Measurements from ENCODE around the gene CSMD2.
A peak's percentile ranks its signal among the peaks of the same experiment; 100 is the strongest.
"Not testable (repeated sequence)": the region's sequence is repeated elsewhere in the genome, so short reads cannot be mapped to it uniquely, and the experiment has no call there.

Gene CSMD2

GRCh38 chr1:34055818-34056217, 109.2 kb downstream of the CSMD2 start:
- DNase-seq (ENCODE audit: low read depth, low spot score) = no peak

GRCh38 chr1:34054920-34055319, 110.1 kb downstream of the CSMD2 start:
- no peak for DNase-seq (ENCODE audit: low read depth, low spot score)

- DNase-seq (ENCODE audit: low read depth, low spot score) = no peak
Measured at GRCh38 chr1:34053660-34054059, 111.4 kb downstream of the CSMD2 start.

- DNase-seq (ENCODE audit: low read depth, low spot score) = no peak
Measured at GRCh38 chr1:34052565-34052964, 112.5 kb downstream of the CSMD2 start.

GRCh38 chr1:34050709-34051485, 114.1 kb downstream of the CSMD2 start:
- no peak for DNase-seq (ENCODE audit: low read depth, low spot score)

GRCh38 chr1:34049994-34050393, 115.0 kb downstream of the CSMD2 start:
- no peak for DNase-seq (ENCODE audit: low read depth, low spot score)

- no peak for DNase-seq (ENCODE audit: low read depth, low spot score)
Measured at GRCh38 chr1:34049477-34049876, 115.6 kb downstream of the CSMD2 start.

- no peak for DNase-seq (ENCODE audit: low read depth, low spot score)
Measured at GRCh38 chr1:34037856-34038255, 127.2 kb downstream of the CSMD2 start.

GRCh38 chr1:34037109-34037508, 127.9 kb downstream of the CSMD2 start:
- DNase-seq (ENCODE audit: low read depth, low spot score) = no peak

- DNase-seq (ENCODE audit: low read depth, low spot score) = no peak
Measured at GRCh38 chr1:34034036-34034435, 131.0 kb downstream of the CSMD2 start.

- no peak for DNase-seq (ENCODE audit: low read depth, low spot score)
Measured at GRCh38 chr1:34029954-34030353, 135.1 kb downstream of the CSMD2 start.

GRCh38 chr1:34029515-34029914, 135.5 kb downstream of the CSMD2 start:
- no peak for DNase-seq (ENCODE audit: low read depth, low spot score)

GRCh38 chr1:34028381-34029055, 136.5 kb downstream of the CSMD2 start:
- no peak for DNase-seq (ENCODE audit: low read depth, low spot score)

GRCh38 chr1:34025675-34026074, 139.4 kb downstream of the CSMD2 start:
- no peak for DNase-seq (ENCODE audit: low read depth, low spot score)

- no peak for DNase-seq (ENCODE audit: low read depth, low spot score)
Measured at GRCh38 chr1:34024485-34024884, 140.5 kb downstream of the CSMD2 start.

- DNase-seq (ENCODE audit: low read depth, low spot score) = peak; percentile 24
Measured at GRCh38 chr1:34019741-34020552, 145.1 kb downstream of the CSMD2 start.

GRCh38 chr1:34018285-34018684, 146.7 kb downstream of the CSMD2 start:
- no peak for DNase-seq (ENCODE audit: low read depth, low spot score)

- DNase-seq (ENCODE audit: low read depth, low spot score) = not testable (repeated sequence)
Measured at GRCh38 chr1:34016281-34016680, 148.7 kb downstream of the CSMD2 start.

GRCh38 chr1:34013958-34014737, 150.9 kb downstream of the CSMD2 start:
- peak; percentile 68 for DNase-seq (ENCODE audit: low read depth, low spot score)

GRCh38 chr1:34013136-34013535, 151.9 kb downstream of the CSMD2 start:
- DNase-seq (ENCODE audit: low read depth, low spot score) = no peak

- DNase-seq (ENCODE audit: low read depth, low spot score) = no peak
Measured at GRCh38 chr1:34009340-34009985, 155.6 kb downstream of the CSMD2 start.

All from ELF-1 (cell line).